ENCODE measurements around the gene TYW1B.
"Not testable (repeated sequence)": the region's sequence is repeated elsewhere in the genome, so short reads cannot be mapped to it uniquely, and the experiment has no call there.

Gene TYW1B

GRCh38 chr7:72580142-72580770, 247.7 kb downstream of the TYW1B start:
- not testable (repeated sequence) for FAIRE-seq; DNase-seq (ENCODE audit: insufficient read length, low spot score)

- DNase-seq (ENCODE audit: insufficient read length, low spot score) (no peak), FAIRE-seq (no peak)
- TF ChIP-seq CTCF (IDR thresholded peaks at IDR 0.05; ENCODE audit: insufficient read depth, missing control alignments), result no peak
Measured at GRCh38 chr7:72577107-72577506, 250.9 kb downstream of the TYW1B start.

- FAIRE-seq; DNase-seq (ENCODE audit: insufficient read length, low spot score): not testable (repeated sequence)
Measured at GRCh38 chr7:72561988-72562387, 266.0 kb downstream of the TYW1B start.

GRCh38 chr7:72559546-72559945, 268.5 kb downstream of the TYW1B start:
- FAIRE-seq; DNase-seq (ENCODE audit: insufficient read length, low spot score): not testable (repeated sequence)

- DNase-seq (ENCODE audit: insufficient read length, low spot score); FAIRE-seq: not testable (repeated sequence)
Measured at GRCh38 chr7:72556733-72557132, 271.3 kb downstream of the TYW1B start.

GRCh38 chr7:72555238-72555637, 272.8 kb downstream of the TYW1B start:
- not testable (repeated sequence) for DNase-seq (ENCODE audit: insufficient read length, low spot score)

GRCh38 chr7:72554401-72554800, 273.6 kb downstream of the TYW1B start:
- FAIRE-seq; DNase-seq (ENCODE audit: insufficient read length, low spot score): not testable (repeated sequence)

More at GRCh38 chr7:72555238-72555637, 272.8 kb downstream of the TYW1B start:
- FAIRE-seq, result not testable (repeated sequence)

GRCh38 chr7:72550454-72550853, 277.5 kb downstream of the TYW1B start:
- FAIRE-seq; DNase-seq (ENCODE audit: insufficient read length, low spot score): not testable (repeated sequence)

GRCh38 chr7:72546586-72547237, 281.3 kb downstream of the TYW1B start:
- FAIRE-seq; DNase-seq (ENCODE audit: insufficient read length, low spot score): not testable (repeated sequence)

- FAIRE-seq; DNase-seq (ENCODE audit: insufficient read length, low spot score): not testable (repeated sequence)
Measured at GRCh38 chr7:72544531-72544930, 283.5 kb downstream of the TYW1B start.

- no peak for TF ChIP-seq CTCF (IDR thresholded peaks at IDR 0.05; ENCODE audit: insufficient read depth, missing control alignments)
- no peak for FAIRE-seq
- DNase-seq (ENCODE audit: insufficient read length, low spot score), result no peak
Measured at GRCh38 chr7:72540923-72541322, 287.1 kb downstream of the TYW1B start.

- TF ChIP-seq CTCF (IDR thresholded peaks at IDR 0.05; ENCODE audit: insufficient read depth, missing control alignments), result no peak
- no peak for DNase-seq (ENCODE audit: insufficient read length, low spot score)
- FAIRE-seq, result no peak
Measured at GRCh38 chr7:72540106-72540611, 287.8 kb downstream of the TYW1B start.

All from D721Med (cell line).